IPS-NIHi11 (cell line): ENCODE measurements around the gene CYP17A1.
A peak's percentile ranks its signal among the peaks of the same experiment; 100 is the strongest.

Experiments used
- DNase-seq: peaks from one replicate; pipeline ENCODE4 v3.0.0; 2012; ENCODE audit warnings: mixed read lengths, low spot score

Gene CYP17A1

GRCh38 chr10:102804382-102805055 is 32.7 kb downstream of the CYP17A1 start:
- no peak for DNase-seq

GRCh38 chr10:102802920-102803534 is 34.2 kb downstream of the CYP17A1 start:
- peak; percentile 42 for DNase-seq

GRCh38 chr10:102801978-102802377 is 35.2 kb downstream of the CYP17A1 start:
- no peak for DNase-seq

GRCh38 chr10:102801496-102801895 is 35.7 kb downstream of the CYP17A1 start:
- peak; percentile 49 for DNase-seq

- DNase-seq, result no peak
These were observed 36.4 kb downstream of the CYP17A1 start for GRCh38 chr10:102800611-102801335.

- DNase-seq, result no peak
These were observed 37.3 kb downstream of the CYP17A1 start for GRCh38 chr10:102799691-102800471.

- no peak for DNase-seq
These were observed 40.6 kb downstream of the CYP17A1 start for GRCh38 chr10:102796407-102797176.

GRCh38 chr10:102795453-102796406 is 41.5 kb downstream of the CYP17A1 start:
- no peak for DNase-seq

- no peak for DNase-seq
These were observed 45.3 kb downstream of the CYP17A1 start for GRCh38 chr10:102791754-102792395.

GRCh38 chr10:102785818-102786217 is 51.4 kb downstream of the CYP17A1 start:
- no peak for DNase-seq

- DNase-seq, result no peak
These were observed 53.6 kb downstream of the CYP17A1 start for GRCh38 chr10:102783568-102783967.

- no peak for DNase-seq
These were observed 54.3 kb downstream of the CYP17A1 start for GRCh38 chr10:102782673-102783551.

- DNase-seq, result no peak
These were observed 55.2 kb downstream of the CYP17A1 start for GRCh38 chr10:102781921-102782557.

GRCh38 chr10:102781090-102781920 is 55.9 kb downstream of the CYP17A1 start:
- peak; percentile 46 for DNase-seq
